Skeletal muscle satellite cell (primary cell): ENCODE measurements around the gene TLX2.

Source experiments
- H3K27me3 ChIP-seq: 2 replicates; pipeline ENCODE4 v1.7.0; 2013; ENCODE audit warnings: low read length; ENCODE audit not compliant: control insufficient read depth, insufficient read depth
- H3K36me3 ChIP-seq: 2 replicates; pipeline ENCODE4 v1.7.0; 2013; ENCODE audit warnings: mild to moderate bottlenecking, control low read depth, low read length; ENCODE audit not compliant: insufficient read depth
- H3K4me1 ChIP-seq: 2 replicates; pipeline ENCODE4 v1.7.0; 2013; ENCODE audit warnings: low read length; ENCODE audit not compliant: control insufficient read depth, insufficient read depth
- H3K4me2 ChIP-seq: 2 replicates; pipeline ENCODE4 v1.7.0; 2013; ENCODE audit warnings: mild to moderate bottlenecking, low read length
- H3K4me3 ChIP-seq: 2 replicates; pipeline ENCODE4 v1.7.0; 2013; ENCODE audit warnings: low read length
- H3K9ac ChIP-seq: 2 replicates; pipeline ENCODE4 v1.7.0; 2013; ENCODE audit warnings: mild to moderate bottlenecking, low read depth, low read length, moderate library complexity
- H3K9me3 ChIP-seq: replicated peaks from 2 replicates; pipeline ENCODE4 v1.7.0; 2013; ENCODE audit warnings: mild to moderate bottlenecking, control low read depth, low read length

The TLX2 gene

GRCh38 chr2:74548285-74548899 is 34.1 kb downstream of the TLX2 start:
- Histone ChIP-seq H3K4me1 (peaks cover 40% of the 10 kb centered on the region), H3K9me3 (no peaks in the 10 kb centered on the region), H3K4me2 (peak overlapping the region; percentile 94), H3K36me3 (peaks cover 7% of the 10 kb centered on the region), H3K9ac (peak overlapping the region; percentile 82), H3K27me3 (no peaks in the 10 kb centered on the region), H3K4me3 (peak overlapping the region; percentile 76)

DNA sequence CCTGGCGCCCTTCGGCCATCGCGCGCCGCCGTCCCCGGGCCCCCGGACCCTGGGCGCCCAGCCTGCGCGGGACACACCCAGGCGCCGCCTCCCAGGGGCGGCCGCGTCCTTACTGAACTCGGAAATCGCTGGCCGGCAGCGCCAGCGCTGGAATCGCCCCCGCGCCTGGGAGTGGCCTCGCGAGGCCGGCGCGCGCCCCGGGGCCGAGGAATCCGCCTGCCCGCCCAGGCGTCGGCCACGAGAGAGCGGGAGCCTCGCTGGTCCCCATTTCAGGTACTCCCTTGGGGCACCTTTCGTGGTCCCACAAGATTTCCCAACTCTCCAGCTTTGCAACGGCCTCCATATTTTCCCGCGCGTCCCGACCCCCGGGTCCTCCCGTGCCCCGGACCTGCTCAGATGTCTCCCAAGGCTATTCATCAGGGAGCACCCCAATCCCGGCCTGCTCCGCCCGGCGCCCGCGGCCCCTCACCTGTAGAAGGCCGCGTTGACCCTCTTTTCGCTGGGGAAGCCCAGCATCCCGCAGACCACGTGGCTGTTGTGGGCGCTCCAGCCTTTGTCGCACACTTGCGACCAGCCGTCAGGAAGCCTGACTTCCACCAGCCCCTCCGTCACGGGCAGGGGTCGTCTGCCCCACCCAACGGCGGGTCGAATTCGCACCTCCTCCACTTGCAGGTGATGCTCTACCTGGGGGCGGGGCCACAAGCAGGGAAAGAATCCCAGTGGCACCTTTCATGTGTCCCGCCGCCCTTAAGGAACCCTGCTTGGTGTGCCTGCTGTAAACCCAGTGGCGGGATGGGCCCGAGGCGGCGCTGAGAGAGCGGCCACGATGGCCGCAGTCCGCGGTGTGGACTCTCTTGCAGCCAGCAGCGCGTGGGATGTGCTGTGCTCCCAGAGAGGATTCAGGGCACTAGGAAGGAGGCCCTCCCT is 34.9 kb downstream of the TLX2 start:
- no peaks in the 10 kb centered on the region for H3K27me3 ChIP-seq
- H3K4me1 ChIP-seq: peaks cover 44% of the 10 kb centered on the region
- H3K4me3 ChIP-seq: peak overlapping the region; percentile 76
- peaks cover 7% of the 10 kb centered on the region for H3K36me3 ChIP-seq
- no peaks in the 10 kb centered on the region for H3K9me3 ChIP-seq
- peak overlapping the region; percentile 94 for H3K4me2 ChIP-seq
- peak overlapping the region; percentile 82 for H3K9ac ChIP-seq

- Histone ChIP-seq H3K4me1 (peaks cover 45% of the 10 kb centered on the region), H3K9ac (no peak overlapping the region), H3K36me3 (peaks cover 7% of the 10 kb centered on the region), H3K4me3 (peak overlapping the region; percentile 76), H3K9me3 (no peaks in the 10 kb centered on the region), H3K27me3 (no peaks in the 10 kb centered on the region), H3K4me2 (peak overlapping the region; percentile 94)
These were observed 36.0 kb downstream of the TLX2 start for GRCh38 chr2:74550231-74550630.

DNA sequence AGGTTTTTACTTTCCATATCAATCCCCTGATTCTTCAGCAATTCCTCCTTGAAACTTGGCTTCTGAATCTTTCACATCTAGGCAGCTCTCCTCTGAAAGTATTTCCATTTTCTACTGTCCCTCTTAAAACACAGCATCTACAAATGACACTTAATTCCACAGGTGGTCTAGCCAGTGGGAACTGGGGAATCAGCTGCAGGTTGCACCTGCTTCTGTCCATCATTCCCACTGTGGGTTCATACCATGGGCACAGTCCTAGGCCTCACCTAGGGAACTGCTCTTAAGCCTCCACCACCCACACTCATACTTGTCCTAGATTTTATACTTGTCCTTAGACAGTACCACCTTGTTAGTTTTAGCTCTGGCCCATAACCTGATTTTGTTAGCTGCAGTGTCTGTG is 37.3 kb downstream of the TLX2 start:
- H3K27me3 ChIP-seq: no peaks in the 10 kb centered on the region
- H3K4me2 ChIP-seq: peak overlapping the region; percentile 98
- no peaks in the 10 kb centered on the region for H3K9me3 ChIP-seq
- H3K36me3 ChIP-seq: peaks cover 11% of the 10 kb centered on the region
- peaks cover 56% of the 10 kb centered on the region for H3K4me1 ChIP-seq
- H3K9ac ChIP-seq: no peak overlapping the region
- H3K4me3 ChIP-seq: no peak overlapping the region

DNA sequence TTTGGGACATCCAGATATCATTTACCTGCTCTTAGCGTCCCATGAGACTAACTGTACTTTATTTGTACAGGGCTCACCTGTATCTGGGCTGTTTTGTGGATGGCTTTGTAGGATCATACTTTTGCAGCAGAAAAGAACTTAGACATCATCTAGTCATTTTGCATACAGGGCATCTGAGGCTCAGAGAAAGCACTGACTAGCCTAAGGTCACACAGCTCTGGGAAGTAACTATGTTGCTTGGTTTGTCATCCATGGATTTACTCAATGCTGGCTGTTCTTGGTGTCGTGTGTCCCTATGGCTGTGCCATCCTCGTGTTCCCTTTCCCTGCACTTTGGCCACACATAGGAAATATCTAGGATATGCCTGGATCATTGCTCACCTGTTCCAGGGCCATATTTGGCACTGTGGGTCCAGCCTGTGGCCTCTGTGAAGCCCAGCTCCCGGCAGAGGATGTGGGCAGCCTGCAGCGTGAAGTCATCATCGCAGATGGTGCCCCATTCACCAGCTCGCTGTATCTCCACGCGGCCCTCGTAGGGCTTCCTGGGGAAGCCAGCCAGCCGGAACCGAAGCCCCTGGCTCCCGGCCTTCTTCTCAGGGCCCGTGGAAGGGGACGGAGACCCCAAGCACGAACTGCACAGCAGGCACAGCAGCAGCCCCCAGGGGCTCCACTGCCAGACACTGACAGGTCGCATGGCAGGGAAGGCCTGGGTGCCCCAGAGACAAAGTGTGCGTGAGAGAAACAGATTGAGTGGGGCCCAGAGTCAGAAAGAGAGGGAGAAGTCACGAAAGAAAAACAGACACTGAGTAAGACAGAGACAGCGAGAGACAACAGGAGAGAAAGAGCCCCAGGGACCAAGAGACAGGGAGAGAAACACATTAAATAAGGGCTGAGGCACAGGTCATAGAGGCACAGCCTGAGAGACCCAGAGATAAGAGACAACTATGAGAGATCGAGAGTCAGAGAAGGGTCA is 38.0 kb downstream of the TLX2 start:
- peaks cover 18% of the 10 kb centered on the region for H3K36me3 ChIP-seq
- no peaks in the 10 kb centered on the region for H3K27me3 ChIP-seq
- peak overlapping the region; percentile 94 for H3K9ac ChIP-seq
- H3K9me3 ChIP-seq: no peaks in the 10 kb centered on the region
- peak overlapping the region; percentile 100 for H3K4me3 ChIP-seq
- H3K4me2 ChIP-seq: peak overlapping the region; percentile 98
- peaks cover 56% of the 10 kb centered on the region for H3K4me1 ChIP-seq

GRCh38 chr2:74552914-74553811 is 38.9 kb downstream of the TLX2 start:
- H3K4me1 ChIP-seq: peaks cover 55% of the 10 kb centered on the region
- H3K9ac ChIP-seq: peak overlapping the region; percentile 94
- H3K4me2 ChIP-seq: peak overlapping the region; percentile 98
- H3K4me3 ChIP-seq: peak overlapping the region; percentile 100
- no peaks in the 10 kb centered on the region for H3K27me3 ChIP-seq
- H3K9me3 ChIP-seq: no peaks in the 10 kb centered on the region
- peaks cover 22% of the 10 kb centered on the region for H3K36me3 ChIP-seq

GRCh38 chr2:74553892-74554819 is 39.9 kb downstream of the TLX2 start, which contains the start of the genes DOK1 and LOXL3:
DOK1 (plus strand) TSS chr2:74554720; CDS start chr2:74554755, 35 bp downstream.
LOXL3 (minus strand) TSS chr2:74553942; CDS start chr2:74552634, 1,308 bp downstream.
- Histone ChIP-seq H3K4me3 (peak within 1 kb of the TSS; percentile 100), H3K36me3 (peaks cover 22% of the 10 kb centered on the region), H3K9me3 (no peaks in the 10 kb centered on the region), H3K4me1 (peaks cover 47% of the 10 kb centered on the region), H3K4me2 (peak within 1 kb of the TSS; percentile 98), H3K27me3 (no peaks in the 10 kb centered on the region), H3K9ac (peak within 1 kb of the TSS; percentile 94)

DNA sequence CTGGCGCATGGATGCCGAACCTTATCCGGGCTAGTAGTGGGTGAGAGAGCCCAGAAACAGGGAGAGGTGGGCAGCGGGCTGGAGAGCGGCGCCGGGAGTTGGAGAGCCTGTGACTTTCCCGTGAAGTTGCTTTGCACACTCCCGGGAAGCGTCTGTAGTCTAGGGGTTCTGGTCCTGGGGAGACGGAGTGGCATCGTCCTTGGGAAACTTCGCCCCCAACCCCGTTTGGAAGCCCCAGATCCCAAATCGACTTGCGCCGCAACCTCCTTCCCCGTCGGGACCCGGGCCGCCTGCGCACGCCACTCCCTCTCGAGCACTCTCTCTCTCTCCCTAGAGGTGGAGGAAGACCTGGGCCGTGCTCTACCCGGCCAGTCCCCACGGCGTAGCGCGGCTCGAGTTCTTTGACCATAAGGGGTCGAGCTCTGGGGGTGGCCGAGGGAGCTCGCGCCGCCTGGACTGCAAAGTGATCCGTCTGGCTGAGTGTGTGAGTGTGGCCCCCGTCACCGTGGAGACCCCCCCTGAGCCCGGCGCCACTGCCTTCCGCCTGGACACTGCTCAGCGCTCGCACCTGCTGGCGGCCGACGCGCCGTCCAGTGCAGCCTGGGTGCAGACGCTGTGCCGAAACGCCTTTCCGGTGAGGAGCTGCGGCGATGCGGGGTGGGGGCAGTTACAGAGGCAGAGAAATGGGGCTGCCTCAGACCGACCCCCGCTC is 40.7 kb downstream of the TLX2 start:
- Histone ChIP-seq H3K4me3 (peak overlapping the region; percentile 100), H3K27me3 (no peaks in the 10 kb centered on the region), H3K36me3 (peaks cover 17% of the 10 kb centered on the region), H3K4me2 (peak overlapping the region; percentile 98), H3K9me3 (no peaks in the 10 kb centered on the region), H3K9ac (peak overlapping the region; percentile 94), H3K4me1 (peaks cover 41% of the 10 kb centered on the region)

GRCh38 chr2:74555610-74556103 is 41.4 kb downstream of the TLX2 start:
- Histone ChIP-seq H3K9ac (peak overlapping the region; percentile 94), H3K27me3 (no peaks in the 10 kb centered on the region), H3K36me3 (peaks cover 15% of the 10 kb centered on the region), H3K4me3 (peak overlapping the region; percentile 100), H3K9me3 (no peaks in the 10 kb centered on the region), H3K4me2 (peak overlapping the region; percentile 98), H3K4me1 (peaks cover 45% of the 10 kb centered on the region)
